HL-60 (cell line): ENCODE measurements around the gene PDSS2.

Source experiments
- GABPA ChIP-seq: IDR thresholded peaks from 2 replicates; pipeline ENCODE4 v1.6.1; 2012; ENCODE audit warnings: low read depth
- POLR2AphosphoS5 ChIP-seq: IDR thresholded peaks from 2 replicates; pipeline ENCODE4 v1.6.1; 2012; ENCODE audit warnings: low read depth
- SPI1 ChIP-seq: IDR thresholded peaks from 2 replicates; pipeline ENCODE4 v1.6.1; 2012; ENCODE audit warnings: low read depth, mild to moderate bottlenecking, borderline replicate concordance
- TF ChIP-seq, protein P1 (sequence below): IDR thresholded peaks from one replicate; pipeline ENCODE4 v1.5.1; 2011; ENCODE audit warnings: low read length, control low read depth, inconsistent platforms; ENCODE audit not compliant: insufficient read depth
- TF ChIP-seq, protein P2 (sequence below): IDR thresholded peaks from 2 replicates; pipeline ENCODE4 v1.6.1; 2012; ENCODE audit warnings: low read depth; ENCODE audit not compliant: insufficient replicate concordance

DNA sequence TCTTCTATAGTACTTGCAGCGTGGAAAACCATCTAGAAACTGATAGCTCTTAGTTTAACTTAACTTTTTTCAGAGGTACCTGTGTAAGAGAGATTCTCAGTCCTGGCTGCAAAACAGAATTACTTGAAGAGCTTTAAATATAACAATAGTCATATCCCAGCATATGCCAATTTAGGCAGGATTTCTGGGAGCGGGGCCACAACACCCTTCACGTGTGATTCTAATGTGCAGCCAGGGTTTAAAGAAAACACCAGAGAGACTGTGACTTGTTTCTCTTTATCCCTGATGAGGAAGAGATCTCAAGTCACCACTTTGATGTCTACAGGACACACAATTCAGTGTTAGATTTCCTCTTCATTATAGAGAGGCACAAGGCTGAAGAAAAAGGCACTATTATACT is 103.7 kb downstream of the PDSS2 start:
- TF ChIP-seq, protein P1, sequence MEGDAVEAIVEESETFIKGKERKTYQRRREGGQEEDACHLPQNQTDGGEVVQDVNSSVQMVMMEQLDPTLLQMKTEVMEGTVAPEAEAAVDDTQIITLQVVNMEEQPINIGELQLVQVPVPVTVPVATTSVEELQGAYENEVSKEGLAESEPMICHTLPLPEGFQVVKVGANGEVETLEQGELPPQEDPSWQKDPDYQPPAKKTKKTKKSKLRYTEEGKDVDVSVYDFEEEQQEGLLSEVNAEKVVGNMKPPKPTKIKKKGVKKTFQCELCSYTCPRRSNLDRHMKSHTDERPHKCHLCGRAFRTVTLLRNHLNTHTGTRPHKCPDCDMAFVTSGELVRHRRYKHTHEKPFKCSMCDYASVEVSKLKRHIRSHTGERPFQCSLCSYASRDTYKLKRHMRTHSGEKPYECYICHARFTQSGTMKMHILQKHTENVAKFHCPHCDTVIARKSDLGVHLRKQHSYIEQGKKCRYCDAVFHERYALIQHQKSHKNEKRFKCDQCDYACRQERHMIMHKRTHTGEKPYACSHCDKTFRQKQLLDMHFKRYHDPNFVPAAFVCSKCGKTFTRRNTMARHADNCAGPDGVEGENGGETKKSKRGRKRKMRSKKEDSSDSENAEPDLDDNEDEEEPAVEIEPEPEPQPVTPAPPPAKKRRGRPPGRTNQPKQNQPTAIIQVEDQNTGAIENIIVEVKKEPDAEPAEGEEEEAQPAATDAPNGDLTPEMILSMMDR: no peak
- TF ChIP-seq, protein P2, sequence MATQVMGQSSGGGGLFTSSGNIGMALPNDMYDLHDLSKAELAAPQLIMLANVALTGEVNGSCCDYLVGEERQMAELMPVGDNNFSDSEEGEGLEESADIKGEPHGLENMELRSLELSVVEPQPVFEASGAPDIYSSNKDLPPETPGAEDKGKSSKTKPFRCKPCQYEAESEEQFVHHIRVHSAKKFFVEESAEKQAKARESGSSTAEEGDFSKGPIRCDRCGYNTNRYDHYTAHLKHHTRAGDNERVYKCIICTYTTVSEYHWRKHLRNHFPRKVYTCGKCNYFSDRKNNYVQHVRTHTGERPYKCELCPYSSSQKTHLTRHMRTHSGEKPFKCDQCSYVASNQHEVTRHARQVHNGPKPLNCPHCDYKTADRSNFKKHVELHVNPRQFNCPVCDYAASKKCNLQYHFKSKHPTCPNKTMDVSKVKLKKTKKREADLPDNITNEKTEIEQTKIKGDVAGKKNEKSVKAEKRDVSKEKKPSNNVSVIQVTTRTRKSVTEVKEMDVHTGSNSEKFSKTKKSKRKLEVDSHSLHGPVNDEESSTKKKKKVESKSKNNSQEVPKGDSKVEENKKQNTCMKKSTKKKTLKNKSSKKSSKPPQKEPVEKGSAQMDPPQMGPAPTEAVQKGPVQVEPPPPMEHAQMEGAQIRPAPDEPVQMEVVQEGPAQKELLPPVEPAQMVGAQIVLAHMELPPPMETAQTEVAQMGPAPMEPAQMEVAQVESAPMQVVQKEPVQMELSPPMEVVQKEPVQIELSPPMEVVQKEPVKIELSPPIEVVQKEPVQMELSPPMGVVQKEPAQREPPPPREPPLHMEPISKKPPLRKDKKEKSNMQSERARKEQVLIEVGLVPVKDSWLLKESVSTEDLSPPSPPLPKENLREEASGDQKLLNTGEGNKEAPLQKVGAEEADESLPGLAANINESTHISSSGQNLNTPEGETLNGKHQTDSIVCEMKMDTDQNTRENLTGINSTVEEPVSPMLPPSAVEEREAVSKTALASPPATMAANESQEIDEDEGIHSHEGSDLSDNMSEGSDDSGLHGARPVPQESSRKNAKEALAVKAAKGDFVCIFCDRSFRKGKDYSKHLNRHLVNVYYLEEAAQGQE: no peak
- TF ChIP-seq POLR2AphosphoS5: no peak
- no peak for TF ChIP-seq SPI1
- TF ChIP-seq GABPA: no peak
